ENCODE measurements around the gene PCYT1A.
"Not testable (repeated sequence)": the region's sequence is repeated elsewhere in the genome, so short reads cannot be mapped to it uniquely, and the experiment has no call there.

The PCYT1A gene

DNA sequence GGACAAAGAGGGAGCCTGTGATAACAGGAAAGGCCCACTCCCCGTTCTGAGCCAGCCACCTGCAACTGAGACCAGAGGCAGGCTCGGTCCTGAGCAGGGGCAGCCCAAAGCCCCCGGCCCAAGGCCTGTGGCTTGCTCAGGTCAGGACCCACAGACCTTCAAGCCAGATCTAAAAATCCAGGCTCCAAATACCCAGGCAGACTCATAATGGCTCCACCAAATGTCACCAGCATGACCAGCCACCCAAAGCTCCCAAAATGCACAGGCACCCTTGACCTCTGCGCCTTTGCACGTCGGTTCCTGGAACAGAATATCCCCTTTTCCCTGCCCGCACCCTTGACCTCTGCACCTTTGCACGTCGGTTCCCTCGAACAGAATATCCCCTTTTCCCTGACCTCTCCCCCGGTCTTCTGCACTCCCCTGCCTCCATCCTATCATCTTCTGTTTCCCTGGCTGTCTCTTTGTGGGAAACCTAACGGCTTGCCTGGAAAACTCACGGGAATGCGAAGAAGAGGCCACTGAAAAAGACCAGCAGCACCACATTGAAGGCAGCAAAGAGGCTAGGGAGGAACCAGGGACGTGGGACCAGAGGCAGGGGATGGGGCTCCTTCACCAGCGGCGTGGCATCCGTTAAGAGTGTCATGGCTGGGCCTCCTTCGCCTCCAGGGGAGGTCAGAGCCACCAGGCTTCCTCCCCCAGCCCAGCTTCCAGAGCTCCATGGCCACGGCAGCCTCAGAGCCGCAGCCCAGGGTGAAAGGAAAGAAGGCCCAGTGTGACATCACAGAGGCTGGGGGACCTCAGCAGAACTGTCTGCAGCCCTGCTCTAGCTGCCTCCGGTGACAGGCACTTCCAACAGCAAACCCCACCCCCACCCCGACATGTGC is 76.6 kb downstream of the PCYT1A start, which contains the start of gene ZDHHC19:
Gene ZDHHC19, minus strand, starts transcription at position 728 of the 884 bp plus-strand sequence. Its CDS starts 85 bp downstream, at position 643.
- no peak for DNase-seq

- DNase-seq = not testable (repeated sequence)
These were observed 77.4 kb downstream of the PCYT1A start for GRCh38 chr3:196209944-196210672.

DNA sequence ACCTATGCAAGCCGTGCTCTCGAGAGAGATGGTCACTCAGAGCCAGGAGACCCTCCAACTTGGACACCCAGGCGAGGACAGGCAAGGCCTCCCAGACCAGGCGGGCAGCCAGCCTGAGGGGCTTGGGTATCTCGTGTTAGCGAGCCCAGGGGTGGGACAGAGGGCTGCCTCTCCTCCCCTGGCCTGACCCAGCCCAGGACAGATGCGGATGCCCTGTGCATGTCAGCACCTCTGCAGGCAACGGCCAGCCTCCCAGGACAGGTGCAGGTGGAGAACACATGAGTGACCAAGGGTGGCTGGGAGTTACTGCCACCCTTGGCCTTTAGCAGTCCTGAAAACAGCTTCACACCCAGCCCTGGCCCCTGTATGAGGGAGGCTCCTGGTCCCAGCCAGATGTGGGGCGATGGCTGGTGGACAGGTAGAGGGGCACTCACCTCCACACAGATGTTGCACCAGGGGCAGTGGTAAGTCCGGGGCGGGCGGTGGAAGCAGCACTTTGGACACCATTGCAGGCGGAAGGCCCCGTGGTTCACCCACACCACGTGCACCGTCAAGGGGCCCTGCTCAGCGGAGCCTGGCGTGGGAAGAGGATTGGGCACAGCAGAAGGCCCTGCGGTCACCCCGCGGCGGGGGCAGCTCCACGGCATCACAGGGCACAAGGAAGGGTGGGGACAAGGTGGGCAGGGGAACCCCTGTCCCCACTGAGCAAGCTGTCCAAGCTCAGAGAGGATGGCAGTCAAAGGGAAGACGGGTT is 78.4 kb downstream of the PCYT1A start:
- no peak for DNase-seq

GRCh38 chr3:196207833-196208607 is 79.5 kb downstream of the PCYT1A start:
- no peak for DNase-seq

GRCh38 chr3:196207159-196207832 is 80.2 kb downstream of the PCYT1A start:
- DNase-seq = no peak

DNA sequence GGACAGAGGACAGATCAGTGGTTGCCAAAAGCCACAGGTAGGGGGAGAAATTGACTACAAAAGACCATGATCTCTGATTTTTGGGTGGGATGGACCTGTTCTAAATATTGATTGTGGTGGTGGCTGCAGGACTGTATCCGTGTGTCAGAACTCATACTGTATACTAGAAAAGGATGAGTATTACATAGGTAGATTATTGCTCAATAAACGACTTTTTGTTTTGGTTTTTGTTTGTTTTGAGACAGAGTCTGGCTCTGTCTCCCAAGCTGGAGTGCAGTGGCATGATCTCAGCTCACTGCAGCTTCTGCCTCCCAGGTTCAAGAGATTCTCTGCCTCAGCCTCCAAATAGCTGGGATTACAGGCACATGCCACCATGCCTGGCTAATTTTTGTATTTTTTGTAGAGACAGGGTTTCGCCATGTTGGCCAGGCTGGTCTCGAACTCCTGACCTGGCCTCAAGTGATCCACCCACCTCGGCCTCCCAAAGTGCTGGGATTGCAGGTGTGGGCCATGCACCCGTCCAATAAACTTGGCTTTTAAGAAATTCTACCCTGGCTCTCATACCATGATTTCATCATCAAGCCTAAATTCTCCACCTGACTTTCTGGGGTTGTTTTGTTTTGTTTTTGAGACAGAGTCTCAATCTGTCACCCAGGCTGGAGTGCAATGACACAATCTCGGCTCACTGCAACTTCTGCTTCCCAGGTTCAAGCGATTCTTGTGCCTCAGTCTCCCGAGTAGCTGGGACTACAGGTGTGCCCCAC is 81.9 kb downstream of the PCYT1A start:
- not testable (repeated sequence) for DNase-seq

- no peak for DNase-seq
These were observed 83.7 kb downstream of the PCYT1A start for GRCh38 chr3:196203846-196204245.

DNA sequence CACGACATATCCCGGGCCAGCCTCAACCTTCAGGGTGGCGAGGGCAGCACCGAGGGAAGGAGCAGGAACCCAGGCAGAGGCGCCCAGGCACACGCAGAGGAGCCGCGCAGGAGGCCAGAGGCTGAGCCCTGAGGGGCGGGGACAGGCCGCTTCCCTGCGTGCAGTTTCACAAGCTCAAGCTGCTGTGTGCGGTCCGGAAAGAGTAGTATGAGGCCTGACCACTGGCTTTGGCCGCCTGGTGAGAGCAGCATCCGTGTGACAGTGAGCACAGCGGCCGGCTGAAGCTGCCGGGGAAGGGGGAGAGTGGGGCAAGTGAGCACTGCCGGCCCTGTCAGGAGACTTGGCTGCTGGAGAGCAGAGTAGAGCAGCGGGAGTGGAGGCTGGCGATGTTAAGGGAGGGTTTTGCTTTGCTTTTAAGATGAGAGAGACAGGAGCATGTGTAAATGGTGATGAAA is 85.0 kb downstream of the PCYT1A start:
- DNase-seq = no peak

- no peak for DNase-seq
These were observed 88.5 kb downstream of the PCYT1A start for GRCh38 chr3:196198771-196199753.

DNA sequence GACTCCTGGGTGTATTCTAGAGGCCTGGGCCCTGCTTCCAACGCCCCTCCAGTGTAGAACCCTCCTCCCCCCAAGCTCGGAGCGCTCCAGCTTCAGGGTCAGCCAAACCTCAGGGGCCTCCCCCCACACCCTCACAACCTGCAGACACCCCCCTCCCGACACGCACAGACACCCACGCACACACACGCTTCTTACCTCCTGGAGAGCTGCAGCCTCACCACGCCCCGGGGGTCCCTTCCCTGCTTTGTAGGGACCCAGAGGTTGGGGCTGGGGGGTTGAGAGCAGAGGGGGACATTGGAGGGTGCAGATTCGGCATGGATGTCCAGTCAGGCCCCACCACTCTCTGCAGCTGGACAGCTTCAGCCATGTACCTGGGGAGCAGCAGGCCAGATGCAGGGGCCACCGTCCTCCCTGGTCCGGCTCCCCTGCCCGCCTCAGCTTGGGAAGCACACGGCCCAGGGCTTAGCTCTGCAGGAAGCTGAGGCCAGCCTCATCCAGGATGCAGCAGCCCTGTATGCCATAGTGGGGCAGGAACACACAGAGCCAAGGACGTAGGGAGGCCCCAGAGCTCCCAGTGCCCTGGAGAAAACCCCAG is 89.3 kb downstream of the PCYT1A start:
- no peak for DNase-seq

DNA sequence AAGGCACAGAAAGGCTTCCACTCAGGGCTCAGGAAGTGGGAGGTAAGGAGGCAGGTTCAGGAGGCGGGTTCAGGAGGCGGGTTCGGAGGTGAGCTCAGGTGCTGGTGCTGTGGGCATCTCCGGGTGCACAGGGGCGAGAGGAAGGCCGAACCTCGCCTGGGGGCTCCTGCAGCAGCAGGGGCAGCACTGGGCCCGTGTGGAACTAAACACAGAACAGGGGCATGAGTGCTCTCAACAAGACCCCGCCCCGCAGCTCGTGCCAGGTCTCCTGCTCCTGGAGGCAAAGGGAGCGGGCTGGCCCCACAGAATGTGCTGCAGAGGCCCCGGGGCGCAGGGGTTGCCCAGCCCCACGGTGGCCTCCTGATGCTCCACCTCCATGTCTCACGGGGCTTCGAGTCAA is 90.0 kb downstream of the PCYT1A start:
- DNase-seq = no peak

- DNase-seq = no peak
These were observed 91.8 kb downstream of the PCYT1A start for GRCh38 chr3:196195664-196196265.

DNA sequence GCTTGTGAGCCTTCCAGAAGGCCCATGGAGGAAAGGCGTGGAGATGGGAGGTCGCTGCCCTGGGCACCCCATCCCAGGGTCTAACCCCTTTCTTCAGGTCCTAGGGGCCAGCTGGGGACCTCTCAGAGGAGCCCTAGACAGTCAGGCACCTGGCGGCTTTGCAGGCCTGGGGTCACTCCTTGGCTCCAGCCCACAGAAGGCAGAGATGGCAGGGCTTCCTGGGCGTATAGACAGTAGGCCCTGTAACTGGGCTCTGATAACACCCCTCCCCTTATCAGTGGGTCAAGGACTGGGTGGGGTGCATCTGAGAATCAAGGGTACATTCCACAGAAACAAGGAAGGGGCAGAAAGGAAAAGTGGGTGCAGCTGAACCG is 93.0 kb downstream of the PCYT1A start:
- no peak for DNase-seq

DNA sequence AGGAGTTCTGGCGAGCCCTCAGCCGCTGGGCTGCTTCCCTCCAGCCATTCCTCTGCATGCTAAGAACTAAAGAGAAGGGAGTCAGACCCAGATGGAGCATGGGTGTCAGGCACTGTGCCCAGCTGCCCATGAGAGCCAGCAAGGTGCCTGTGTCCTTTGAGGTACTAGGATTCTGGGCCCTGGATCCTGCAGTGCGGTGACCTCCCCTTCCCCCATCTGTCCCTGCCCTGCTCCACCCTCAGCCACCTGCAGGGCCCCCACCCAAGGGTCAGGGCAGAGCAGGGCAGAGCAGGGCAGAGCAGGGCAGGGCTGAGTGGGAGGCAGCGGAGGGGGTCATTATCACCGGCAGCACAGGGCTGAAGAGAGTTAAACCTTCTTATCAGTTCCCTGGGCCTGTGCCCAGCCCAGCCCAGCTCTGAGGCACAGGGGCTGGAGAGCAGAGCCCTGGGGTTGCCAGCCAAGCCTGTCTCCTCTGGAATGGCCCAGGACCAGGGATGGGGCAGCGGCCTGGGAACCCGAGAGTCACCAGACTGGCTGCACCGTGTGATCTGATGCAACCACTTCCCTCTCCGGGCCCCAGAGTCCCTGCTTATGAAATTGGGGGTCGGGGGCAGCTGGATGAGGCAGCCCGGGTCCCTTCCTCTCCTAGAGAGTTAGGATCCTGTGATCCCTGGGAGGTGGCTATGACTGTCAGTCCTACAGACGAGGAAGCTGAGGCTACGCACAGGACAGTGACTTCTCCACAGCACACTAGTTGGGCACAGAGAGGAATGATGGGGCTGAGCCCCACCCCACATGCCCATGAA is 93.6 kb downstream of the PCYT1A start:
- DNase-seq = no peak

DNA sequence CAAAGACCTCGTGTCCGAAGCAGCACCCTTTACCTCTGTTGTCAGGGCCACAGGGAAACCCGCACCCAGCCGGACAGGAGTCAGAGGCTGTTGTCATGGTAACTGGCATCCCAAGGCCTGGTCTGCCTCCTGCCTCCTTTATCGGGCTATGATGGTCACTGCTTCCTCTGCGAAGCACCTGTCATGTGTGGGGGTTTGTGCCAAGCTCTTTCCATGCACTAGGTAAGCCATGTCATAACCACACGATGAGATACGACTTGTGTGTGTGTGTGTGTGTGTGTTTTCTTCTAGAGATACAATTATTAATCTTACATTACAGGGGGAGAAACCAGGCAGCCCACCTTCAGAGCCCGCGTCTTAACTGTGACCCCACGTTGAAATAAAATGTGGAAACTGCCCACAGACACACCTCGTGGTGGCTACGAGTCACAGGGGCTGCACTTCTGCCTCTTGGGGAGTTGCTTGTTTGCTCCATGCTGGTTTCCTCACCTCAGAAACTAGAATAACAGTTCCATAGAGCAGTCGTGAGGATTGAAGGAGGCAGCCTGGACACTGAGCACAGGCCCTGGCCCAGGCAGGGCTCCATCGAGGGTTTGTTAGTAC is 94.3 kb downstream of the PCYT1A start:
- DNase-seq = no peak

DNA sequence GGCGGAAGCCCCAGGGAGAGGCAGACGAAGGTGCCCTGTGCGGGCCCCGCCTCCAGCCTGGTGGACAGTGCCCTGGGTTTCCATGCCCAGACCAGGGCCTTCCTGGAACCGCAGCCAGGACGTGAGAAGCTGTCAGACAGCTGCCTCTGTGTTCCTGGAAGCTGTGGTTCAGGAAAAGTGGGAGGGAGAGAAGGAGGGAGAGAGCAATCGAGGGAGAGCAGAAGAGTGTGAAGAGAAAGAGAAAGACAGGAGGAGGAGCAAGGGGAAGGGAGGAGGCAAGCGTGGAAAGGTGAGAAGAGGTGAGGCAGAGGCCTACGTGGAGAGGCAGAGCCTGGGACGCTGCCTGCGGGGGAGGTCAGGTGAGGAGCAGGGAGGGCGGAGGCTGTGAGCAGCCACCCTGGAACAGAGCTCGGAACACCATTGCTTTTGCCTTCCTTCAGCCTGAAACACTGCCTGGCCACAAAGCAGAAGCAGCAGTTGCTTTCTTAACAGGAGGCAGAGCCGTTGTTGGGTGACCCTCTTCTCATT is 94.9 kb downstream of the PCYT1A start:
- DNase-seq = no peak

- DNase-seq = no peak
These were observed 95.4 kb downstream of the PCYT1A start for GRCh38 chr3:196192036-196192523.

All from NCI-H1694 treated with DMSO at 0.1 percent for 48 hours (cell line).